ENCODE data around the gene IL10RA.
A peak's percentile ranks its signal among the peaks of the same experiment; 100 is the strongest.
"Not testable (repeated sequence)": the region's sequence is repeated elsewhere in the genome, so short reads cannot be mapped to it uniquely, and the experiment has no call there.

Gene IL10RA

GRCh38 chr11:117945047-117945810 lies 41.0 kb upstream of the IL10RA start:
- Histone ChIP-seq H3K79me2 (ENCODE audit: insufficient read depth, low read length) (no peaks in the 10 kb centered on the region), H3K9ac (ENCODE audit: low read length) (no peak overlapping the region), H3K9me3 (ENCODE audit: low read length) (no peaks in the 10 kb centered on the region), H3K4me2 (ENCODE audit: low read length) (no peak overlapping the region), H4K20me1 (ENCODE audit: insufficient read depth, low read length) (no peaks in the 10 kb centered on the region), H3K36me3 (ENCODE audit: insufficient read depth, low read length) (no peaks in the 10 kb centered on the region), H3K27ac (ENCODE audit: low read depth, low read length, poor library complexity, severe bottlenecking) (no peak overlapping the region), H3K9me2 (ENCODE audit: low read depth, low read length) (no peaks in the 10 kb centered on the region), H3F3A (ENCODE audit: insufficient read depth, low read length) (no peaks in the 10 kb centered on the region), H3K4me1 (ENCODE audit: insufficient read depth, low read length, severe bottlenecking) (no peaks in the 10 kb centered on the region), H3K27me3 (ENCODE audit: insufficient read depth, low read length) (no peaks in the 10 kb centered on the region), H2AFZ (ENCODE audit: low read length) (no peak overlapping the region), H3K4me3 (ENCODE audit: low read depth, low read length, poor library complexity, severe bottlenecking) (no peak overlapping the region)
- TF ChIP-seq CTCF (IDR thresholded peaks at IDR 0.05; ENCODE audit: low read length): no peak
- TF ChIP-seq EZH2 (IDR thresholded peaks at IDR 0.05; ENCODE audit: borderline replicate concordance, low read length): no peak

- H2AFZ ChIP-seq (ENCODE audit: low read length): no peak overlapping the region
- no peaks in the 10 kb centered on the region for H3K9me2 ChIP-seq (ENCODE audit: low read depth, low read length)
- H3F3A ChIP-seq (ENCODE audit: insufficient read depth, low read length): no peaks in the 10 kb centered on the region
- no peak overlapping the region for H3K9ac ChIP-seq (ENCODE audit: low read length)
- H3K4me2 ChIP-seq (ENCODE audit: low read length): no peak overlapping the region
- H3K79me2 ChIP-seq (ENCODE audit: insufficient read depth, low read length): no peaks in the 10 kb centered on the region
- H3K9me3 ChIP-seq (ENCODE audit: low read length): no peaks in the 10 kb centered on the region
- H3K36me3 ChIP-seq (ENCODE audit: insufficient read depth, low read length): no peaks in the 10 kb centered on the region
- TF ChIP-seq CTCF (IDR thresholded peaks at IDR 0.05; ENCODE audit: low read length) (no peak), EZH2 (IDR thresholded peaks at IDR 0.05; ENCODE audit: borderline replicate concordance, low read length) (no peak)
- peaks cover 10% of the 10 kb centered on the region for H3K4me1 ChIP-seq (ENCODE audit: insufficient read depth, low read length, severe bottlenecking)
- H3K27me3 ChIP-seq (ENCODE audit: insufficient read depth, low read length): no peaks in the 10 kb centered on the region
- no peak overlapping the region for H3K4me3 ChIP-seq (ENCODE audit: low read depth, low read length, poor library complexity, severe bottlenecking)
- no peak overlapping the region for H3K27ac ChIP-seq (ENCODE audit: low read depth, low read length, poor library complexity, severe bottlenecking)
- no peaks in the 10 kb centered on the region for H4K20me1 ChIP-seq (ENCODE audit: insufficient read depth, low read length)
Measured at GRCh38 chr11:117946156-117946841, 39.9 kb upstream of the IL10RA start.

GRCh38 chr11:117946842-117947526 lies 39.2 kb upstream of the IL10RA start:
- Histone ChIP-seq H2AFZ (ENCODE audit: low read length) (no peak overlapping the region), H3K4me1 (ENCODE audit: insufficient read depth, low read length, severe bottlenecking) (peaks cover 12% of the 10 kb centered on the region), H4K20me1 (ENCODE audit: insufficient read depth, low read length) (no peaks in the 10 kb centered on the region), H3K4me3 (ENCODE audit: low read depth, low read length, poor library complexity, severe bottlenecking) (no peak overlapping the region), H3K36me3 (ENCODE audit: insufficient read depth, low read length) (no peaks in the 10 kb centered on the region), H3K27ac (ENCODE audit: low read depth, low read length, poor library complexity, severe bottlenecking) (no peak overlapping the region), H3K9ac (ENCODE audit: low read length) (no peak overlapping the region), H3K79me2 (ENCODE audit: insufficient read depth, low read length) (no peaks in the 10 kb centered on the region), H3K9me2 (ENCODE audit: low read depth, low read length) (no peaks in the 10 kb centered on the region), H3F3A (ENCODE audit: insufficient read depth, low read length) (no peaks in the 10 kb centered on the region), H3K4me2 (ENCODE audit: low read length) (no peak overlapping the region), H3K27me3 (ENCODE audit: insufficient read depth, low read length) (no peaks in the 10 kb centered on the region), H3K9me3 (ENCODE audit: low read length) (no peaks in the 10 kb centered on the region)
- no peak for TF ChIP-seq EZH2 (IDR thresholded peaks at IDR 0.05; ENCODE audit: borderline replicate concordance, low read length)
- TF ChIP-seq CTCF (IDR thresholded peaks at IDR 0.05; ENCODE audit: low read length): peak; percentile 83

GRCh38 chr11:117947751-117948150 lies 38.4 kb upstream of the IL10RA start:
- H3K9ac ChIP-seq (ENCODE audit: low read length); H3K36me3 ChIP-seq (ENCODE audit: insufficient read depth, low read length); H3K9me3 ChIP-seq (ENCODE audit: low read length); H4K20me1 ChIP-seq (ENCODE audit: insufficient read depth, low read length); H3F3A ChIP-seq (ENCODE audit: insufficient read depth, low read length); H3K9me2 ChIP-seq (ENCODE audit: low read depth, low read length); H3K4me2 ChIP-seq (ENCODE audit: low read length); H3K27ac ChIP-seq (ENCODE audit: low read depth, low read length, poor library complexity, severe bottlenecking); H2AFZ ChIP-seq (ENCODE audit: low read length); H3K4me3 ChIP-seq (ENCODE audit: low read depth, low read length, poor library complexity, severe bottlenecking); H3K79me2 ChIP-seq (ENCODE audit: insufficient read depth, low read length); H3K27me3 ChIP-seq (ENCODE audit: insufficient read depth, low read length): not testable (repeated sequence)
- peaks cover 12% of the 10 kb centered on the region for H3K4me1 ChIP-seq (ENCODE audit: insufficient read depth, low read length, severe bottlenecking)

- not testable (repeated sequence) for H3K27me3 ChIP-seq (ENCODE audit: insufficient read depth, low read length); H3K4me3 ChIP-seq (ENCODE audit: low read depth, low read length, poor library complexity, severe bottlenecking); H4K20me1 ChIP-seq (ENCODE audit: insufficient read depth, low read length); H3K27ac ChIP-seq (ENCODE audit: low read depth, low read length, poor library complexity, severe bottlenecking); H3K79me2 ChIP-seq (ENCODE audit: insufficient read depth, low read length); H3K9me2 ChIP-seq (ENCODE audit: low read depth, low read length); H3K36me3 ChIP-seq (ENCODE audit: insufficient read depth, low read length); H3K9ac ChIP-seq (ENCODE audit: low read length); H2AFZ ChIP-seq (ENCODE audit: low read length); H3F3A ChIP-seq (ENCODE audit: insufficient read depth, low read length); H3K4me2 ChIP-seq (ENCODE audit: low read length); H3K9me3 ChIP-seq (ENCODE audit: low read length)
- H3K4me1 ChIP-seq (ENCODE audit: insufficient read depth, low read length, severe bottlenecking): peaks cover 12% of the 10 kb centered on the region
Measured at GRCh38 chr11:117948466-117948865, 37.7 kb upstream of the IL10RA start.
